A673 (cell line): Measurements from ENCODE around the gene FMNL1. TPM values are rescaled to one million over a fixed set of nuclear protein-coding genes. Genes with fewer than 3 reads are reported as not detected.
A peak's percentile ranks its signal among the peaks of the same experiment; 100 is the strongest.

Experiments
- BruUV-seq: library from RNA; stranded (reverse); fragments of 400-500 nt; replicated peaks from 2 replicates; lab custom pipeline; 2021; lab: Mats Ljungman, UMichigan
- CTCF ChIA-PET: fragments of 300-600 bp; sonication (Branson Sonifier 250); formaldehyde crosslinking; loops from one replicate; lab custom pipeline; 2022; ENCODE audit warnings: antibody characterized with exemption; lab: Charles Lee
- POLR2A ChIA-PET: fragments of 300-600 bp; sonication (Branson Sonifier 250); formaldehyde crosslinking; loops from one replicate; lab custom pipeline; 2022; ENCODE audit warnings: antibody characterized with exemption; ENCODE audit not compliant: low non-redundant PET; lab: Charles Lee
- DNase-seq: peaks from one replicate; pipeline ENCODE4 v3.0.0-alpha.2; 2015; ENCODE audit warnings: low spot score
- H3K27ac ChIP-seq: fragments of 200-600 bp; sonication (generic); 2 replicates; pipeline ENCODE4 v1.5.1; 2016; ENCODE audit warnings: mixed run types, low read depth, mild to moderate bottlenecking, mixed read lengths, antibody characterized with exemption, low read length; ENCODE audit not compliant: poor library complexity, severe bottlenecking
- H3K27me3 ChIP-seq: fragments of 200-600 bp; sonication (generic); replicated peaks from 2 replicates; pipeline ENCODE4 v1.6.1; 2017; ENCODE audit warnings: mixed run types, low read depth, mild to moderate bottlenecking, mixed read lengths, antibody characterized with exemption, low read length; ENCODE audit not compliant: insufficient read depth, poor library complexity
- H3K36me3 ChIP-seq: fragments of 200-600 bp; sonication (generic); 2 replicates; pipeline ENCODE4 v1.6.1; 2016; ENCODE audit warnings: mixed run types, mild to moderate bottlenecking, mixed read lengths, antibody characterized with exemption, low read length; ENCODE audit not compliant: insufficient read depth, poor library complexity, severe bottlenecking
- H3K4me1 ChIP-seq: fragments of 200-600 bp; sonication (generic); 2 replicates; pipeline ENCODE4 v1.6.1; 2017; ENCODE audit warnings: mixed run types, mild to moderate bottlenecking, mixed read lengths, antibody characterized with exemption, low read length; ENCODE audit not compliant: insufficient read depth, poor library complexity, severe bottlenecking
- H3K4me3 ChIP-seq: fragments of 200-600 bp; sonication (generic); 2 replicates; pipeline ENCODE4 v1.5.1; 2016; ENCODE audit warnings: low read depth, mixed run types, mild to moderate bottlenecking, mixed read lengths, low read length; ENCODE audit not compliant: poor library complexity, severe bottlenecking
- H3K9me3 ChIP-seq: fragments of 200-600 bp; sonication (generic); 2 replicates; pipeline ENCODE4 v1.6.1; 2016; ENCODE audit warnings: mixed run types, low read depth, mild to moderate bottlenecking, mixed read lengths, antibody characterized with exemption, low read length; ENCODE audit not compliant: poor library complexity, severe bottlenecking
- EZH2 ChIP-seq: fragments of 200-600 bp; sonication (generic); IDR thresholded peaks from 2 replicates; pipeline ENCODE4 v1.6.1; 2017; ENCODE audit warnings: borderline replicate concordance, low read depth, mild to moderate bottlenecking, mixed read lengths, antibody characterized with exemption, low read length; ENCODE audit not compliant: poor library complexity, severe bottlenecking
- intact Hi-C: fragments of 100-400 bp; cut with micrococcal nuclease; formaldehyde crosslinking; loops from one replicate; pipeline ENCODE4 v1.10.0; 2022; ENCODE audit not compliant: unreplicated experiment
- total RNA-seq: library from RNA; stranded (reverse); gene quantifications from 2 replicates; pipeline ENCODE4 v1.2.3, GENCODE V29; 2021
- TF ChIP-seq, protein P1 (sequence below): fragments of 300-800, 200-600 bp; sonication (generic); conservative IDR thresholded peaks from 2 replicates; pipeline ENCODE4 v1.5.1; 2017; ENCODE audit warnings: low read depth, mild to moderate bottlenecking, antibody characterized with exemption, low read length, moderate library complexity, mixed read lengths

The FMNL1 gene
- total RNA-seq, 1 experiment from 2014 or later = 1.0 TPM

DNA sequence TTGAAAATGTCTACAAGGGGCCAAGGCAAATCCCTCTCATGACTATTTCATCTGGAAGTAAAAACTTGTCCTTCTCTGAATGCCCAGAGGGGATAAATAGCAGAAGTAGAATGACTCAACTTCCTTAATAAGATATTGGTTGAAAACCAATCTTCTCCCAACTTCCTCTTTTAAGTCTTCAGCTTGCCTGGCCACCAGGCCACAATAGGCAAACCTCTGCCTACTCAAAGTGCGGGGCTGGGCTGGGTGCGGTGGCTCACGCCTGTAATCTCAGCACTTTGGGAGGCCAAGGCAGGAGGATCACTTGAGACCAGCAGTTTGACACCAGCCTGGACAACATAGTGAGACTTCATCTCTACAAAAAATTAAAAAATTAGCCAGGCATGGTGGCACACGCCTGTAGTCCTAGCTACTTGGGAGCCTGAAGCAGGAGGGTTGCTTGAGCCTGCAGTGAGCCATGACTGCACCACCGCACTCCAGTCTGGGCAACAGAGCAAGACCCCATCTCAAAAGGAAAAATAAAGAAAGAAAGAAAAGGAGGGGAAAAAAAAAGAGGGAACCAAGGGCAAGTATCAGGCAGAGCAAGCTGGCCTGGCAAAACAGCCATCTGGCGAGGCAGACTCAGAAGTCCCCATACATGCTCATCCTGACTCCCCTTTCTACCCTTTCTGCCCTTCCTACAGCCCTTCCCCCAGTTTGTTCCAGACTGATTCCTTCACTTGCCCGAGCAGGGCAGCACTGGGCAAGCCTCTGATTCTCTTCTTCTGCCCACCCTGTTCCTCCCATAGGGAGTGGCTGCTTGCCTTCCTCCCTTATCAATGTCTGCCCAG, 74.5 kb downstream of the FMNL1 start:
- POLR2A ChIA-PET = no interaction called here

DNA sequence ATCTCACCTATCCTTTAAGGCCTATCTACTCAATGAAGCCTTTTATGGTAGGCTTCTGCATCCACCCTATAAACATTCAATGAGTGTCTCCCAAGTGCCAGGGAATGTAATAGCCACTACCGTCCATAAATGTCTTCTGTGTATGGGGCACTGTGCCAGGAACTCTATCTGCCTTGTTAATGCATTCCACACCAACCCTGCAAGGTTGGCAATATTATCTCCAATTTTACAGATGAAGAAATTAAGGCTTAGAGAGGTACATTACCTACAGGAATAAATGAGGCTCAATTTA, 75.1 kb downstream of the FMNL1 start:
- Histone ChIP-seq H3K36me3 (no peaks in the 10 kb centered on the region), H3K4me3 (no peak overlapping the region), H3K9me3 (no peaks in the 10 kb centered on the region), H3K27ac (no peak overlapping the region), H3K4me1 (peaks cover 8% of the 10 kb centered on the region), H3K27me3 (no peaks in the 10 kb centered on the region)
- POLR2A ChIA-PET = no interaction called here
- CTCF ChIA-PET = no interaction called here
- intact Hi-C loops = no loop called here
- no peak for DNase-seq
- TF ChIP-seq, protein P1, sequence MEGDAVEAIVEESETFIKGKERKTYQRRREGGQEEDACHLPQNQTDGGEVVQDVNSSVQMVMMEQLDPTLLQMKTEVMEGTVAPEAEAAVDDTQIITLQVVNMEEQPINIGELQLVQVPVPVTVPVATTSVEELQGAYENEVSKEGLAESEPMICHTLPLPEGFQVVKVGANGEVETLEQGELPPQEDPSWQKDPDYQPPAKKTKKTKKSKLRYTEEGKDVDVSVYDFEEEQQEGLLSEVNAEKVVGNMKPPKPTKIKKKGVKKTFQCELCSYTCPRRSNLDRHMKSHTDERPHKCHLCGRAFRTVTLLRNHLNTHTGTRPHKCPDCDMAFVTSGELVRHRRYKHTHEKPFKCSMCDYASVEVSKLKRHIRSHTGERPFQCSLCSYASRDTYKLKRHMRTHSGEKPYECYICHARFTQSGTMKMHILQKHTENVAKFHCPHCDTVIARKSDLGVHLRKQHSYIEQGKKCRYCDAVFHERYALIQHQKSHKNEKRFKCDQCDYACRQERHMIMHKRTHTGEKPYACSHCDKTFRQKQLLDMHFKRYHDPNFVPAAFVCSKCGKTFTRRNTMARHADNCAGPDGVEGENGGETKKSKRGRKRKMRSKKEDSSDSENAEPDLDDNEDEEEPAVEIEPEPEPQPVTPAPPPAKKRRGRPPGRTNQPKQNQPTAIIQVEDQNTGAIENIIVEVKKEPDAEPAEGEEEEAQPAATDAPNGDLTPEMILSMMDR = no peak
- TF ChIP-seq EZH2 = no peak
- BruUV-seq = no TSS peak

More for the DNA sequence above, 74.5 kb downstream of the FMNL1 start:
- Histone ChIP-seq H3K4me3 (no peak overlapping the region), H3K27ac (no peak overlapping the region), H3K27me3 (no peaks in the 10 kb centered on the region), H3K4me1 (peaks cover 8% of the 10 kb centered on the region), H3K9me3 (no peaks in the 10 kb centered on the region), H3K36me3 (no peaks in the 10 kb centered on the region)
- intact Hi-C loops = no loop called here
- BruUV-seq = no TSS peak
- CTCF ChIA-PET = no interaction called here
- DNase-seq = peak; percentile 12
- TF ChIP-seq EZH2 = no peak
- TF ChIP-seq, protein P1 = no peak

Other genes starting within 250 kb of the FMNL1 start
- 19.1 and 21.8 TPM in 2 replicates for gene DCAKD, start 170.3 kb upstream of the FMNL1 start, total RNA-seq
- gene NMT1, start 160.6 kb upstream of the FMNL1 start, total RNA-seq = 108 and 118 TPM in 2 replicates
- gene PLCD3, start 89.4 kb upstream of the FMNL1 start, total RNA-seq = 12.0 and 18.5 TPM in 2 replicates
- 1.4 and 4.2 TPM in 2 replicates for gene ACBD4, start 86.2 kb upstream of the FMNL1 start, total RNA-seq
- 21.2 and 22.1 TPM in 2 replicates for gene HEXIM1, start 73.4 kb upstream of the FMNL1 start, total RNA-seq
- 4.6 and 4.8 TPM in 2 replicates for gene HEXIM2, start 60.0 kb upstream of the FMNL1 start, total RNA-seq
- 0.22 TPM in 1 of 2 replicates, not detected in the other for gene SPATA32, start 40.2 kb downstream of the FMNL1 start, total RNA-seq
- 3.0 and 5.5 TPM in 2 replicates for gene MAP3K14, start 95.1 kb downstream of the FMNL1 start, total RNA-seq
- 0.17 TPM in 2 replicates for gene ARHGAP27, start 211.0 kb downstream of the FMNL1 start, total RNA-seq